ENCODE data around the gene ALDH1B1. TPM values are rescaled to one million over a fixed set of nuclear protein-coding genes. Genes with fewer than 3 reads are reported as not detected.

ALDH1B1 gene
- total RNA-seq, 5 donors from 2014 or later (not counting 1 experiment from before 2014, with no cell fraction given): 2.0 to 8.2 (median 5.2) TPM

DNA sequence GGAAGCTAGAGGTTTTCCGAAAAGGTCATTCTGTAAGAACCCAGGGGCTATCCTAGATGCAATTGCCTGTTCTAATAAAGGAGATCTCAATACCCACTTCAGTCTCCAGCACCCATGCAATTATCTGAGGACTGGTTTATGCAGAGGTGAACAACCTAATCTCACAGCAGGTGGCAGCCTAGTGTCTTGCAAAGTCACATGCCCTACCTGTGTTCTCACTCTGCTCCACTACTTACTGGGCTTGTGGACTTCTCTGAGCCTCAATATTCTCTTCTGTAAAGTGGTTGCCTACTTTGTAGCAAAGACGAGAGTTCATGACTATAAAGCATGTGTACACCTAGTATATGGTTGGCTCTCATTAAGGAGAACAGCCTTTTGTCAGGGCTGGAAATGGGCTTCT, 21.0 kb upstream of the ALDH1B1 start:
- no peak overlapping the region for H3K27ac ChIP-seq (ENCODE audit: low read length)
- no peak overlapping the region for H3K27ac Mint-ChIP-seq
- H3K36me3 ChIP-seq (ENCODE audit: control insufficient read depth in 2 of 2, extremely low read depth in 1 of 2, insufficient read depth in 1 of 2, low read length in 1 of 2): no peaks in the 10 kb centered on the region
- H3K27me3 ChIP-seq (replicated peaks in 1 of 2; ENCODE audit: control insufficient read depth in 2 of 2, extremely low read depth in 1 of 2, insufficient read depth in 2 of 2, low read length in 1 of 2): peaks cover 0 to 15% of the 10 kb centered on the region in 2 experiments
- H3K4me3 Mint-ChIP-seq: no peak overlapping the region
- H3K9me3 ChIP-seq: no peaks in the 10 kb centered on the region
- peak in 3 of 4 experiments; percentile 52 to 71 (median 57) for ATAC-seq (replicated peaks in 1 of 4)
- ChIA-PET CTCF (no interaction called here), POLR2A (no interaction called here)
- H3K27me3 Mint-ChIP-seq: peaks cover 10 to 13% of the 10 kb centered on the region in 2 donors
- H3K36me3 Mint-ChIP-seq: no peaks in the 10 kb centered on the region
- H3K4me1 ChIP-seq (ENCODE audit: control insufficient read depth in 1 of 2, extremely low read depth in 1 of 2, insufficient read depth in 2 of 2, low read length in 2 of 2): no peaks in the 10 kb centered on the region
- H3K4me3 ChIP-seq (ENCODE audit: control insufficient read depth in 1 of 2, extremely low read depth in 1 of 2, low read length in 1 of 2): no peak overlapping the region
- peak in 14 of 35 experiments; percentile 6 to 52 (median 15) for DNase-seq
- H3K4me1 Mint-ChIP-seq: no peaks in the 10 kb centered on the region
- H3K9me3 Mint-ChIP-seq: no peaks in the 10 kb centered on the region
- 33% methylated on average over 1 of the region's 2 CpGs for WGBS (ENCODE audit: insufficient coverage)

DNA sequence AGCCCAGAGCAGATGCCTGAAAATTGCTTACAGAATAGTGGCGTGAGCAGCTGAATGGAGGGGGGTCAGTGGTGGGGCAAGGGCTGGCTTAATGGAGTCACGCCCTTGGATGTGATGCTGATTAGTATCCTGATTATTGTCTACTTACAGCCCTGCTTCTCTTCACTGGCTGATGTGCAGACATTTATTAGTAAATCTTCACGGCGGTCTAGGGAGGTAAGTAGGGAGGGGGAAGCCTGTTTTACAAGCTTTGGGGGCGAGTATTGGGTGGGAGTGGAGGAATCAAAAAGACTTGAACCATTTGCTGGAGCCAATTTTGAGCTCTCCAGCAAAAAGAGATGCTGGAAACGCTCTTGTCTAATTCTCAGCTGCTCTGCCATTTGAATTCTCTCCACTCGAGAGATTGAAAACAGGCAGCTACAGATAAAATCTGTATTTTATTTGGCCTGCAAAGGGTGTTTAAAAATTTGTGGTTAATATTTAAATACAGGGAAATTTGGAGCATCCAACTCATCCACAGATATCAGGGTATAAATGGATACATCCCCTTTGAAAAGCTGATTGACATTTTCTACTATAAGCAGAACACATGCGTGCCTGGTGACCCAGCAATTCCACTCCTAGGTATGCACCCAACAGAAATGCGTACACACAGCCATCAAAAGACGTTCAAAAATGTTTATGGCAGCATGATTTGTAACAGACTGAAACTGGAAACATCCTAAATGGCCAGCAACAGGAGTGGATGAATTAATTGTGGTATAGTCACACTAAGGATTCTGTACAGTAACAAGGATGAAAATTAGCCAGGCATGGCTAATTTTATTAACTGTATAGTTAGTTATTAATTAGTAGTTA, 19.5 kb upstream of the ALDH1B1 start:
- Mint-ChIP-seq H3K4me3 (no peak overlapping the region), H3K27ac (no peak overlapping the region), H3K9me3 (no peaks in the 10 kb centered on the region), H3K4me1 (no peaks in the 10 kb centered on the region), H3K36me3 (no peaks in the 10 kb centered on the region), H3K27me3 (peaks cover 10 to 13% of the 10 kb centered on the region in 2 donors)
- CTCF ChIA-PET: no interaction called here
- H3K27me3 ChIP-seq (replicated peaks in 1 of 2; ENCODE audit: control insufficient read depth in 2 of 2, extremely low read depth in 1 of 2, insufficient read depth in 2 of 2, low read length in 1 of 2): peaks cover 0 to 11% of the 10 kb centered on the region in 2 experiments
- POLR2A ChIA-PET: interaction anchor here in 1 of 2 donors (0.5 kb wide), 1 partner anchor 1988 kb away, joined by 7 read pairs; no protein-coding TSS in a partner anchor
- no peak overlapping the region for H3K4me3 ChIP-seq (ENCODE audit: control insufficient read depth in 1 of 2, extremely low read depth in 1 of 2, low read length in 1 of 2)
- no peak for DNase-seq
- no peak overlapping the region for H3K27ac ChIP-seq (ENCODE audit: low read length)
- no peaks in the 10 kb centered on the region for H3K9me3 ChIP-seq
- no peaks in the 10 kb centered on the region for H3K36me3 ChIP-seq (ENCODE audit: control insufficient read depth in 2 of 2, extremely low read depth in 1 of 2, insufficient read depth in 1 of 2, low read length in 1 of 2)
- WGBS (ENCODE audit: insufficient coverage): 65% methylated on average over 4 of the region's 10 CpGs
- H3K4me1 ChIP-seq (ENCODE audit: control insufficient read depth in 1 of 2, extremely low read depth in 1 of 2, insufficient read depth in 2 of 2, low read length in 2 of 2): no peaks in the 10 kb centered on the region
- ATAC-seq (replicated peaks in 1 of 4): no peak

DNA sequence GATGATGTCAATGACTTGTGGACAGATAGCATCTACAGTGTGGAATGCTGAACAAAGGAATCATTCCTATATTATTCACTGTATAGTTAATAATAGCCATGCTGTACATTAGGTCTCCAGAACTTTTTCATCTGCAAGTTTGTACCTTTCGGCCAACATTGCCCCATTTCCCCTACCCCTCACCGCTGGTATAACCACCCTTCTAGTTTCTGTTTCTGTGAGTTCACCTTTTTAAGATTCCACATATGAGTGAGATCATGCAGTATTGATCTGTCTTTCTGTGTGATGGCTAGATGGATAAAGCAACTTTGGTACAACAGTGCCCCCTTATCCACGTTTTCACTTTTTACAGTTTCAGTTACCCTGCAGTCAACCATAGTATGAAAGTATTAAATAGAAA, 18.8 kb upstream of the ALDH1B1 start:
- DNase-seq (no peak), ATAC-seq (replicated peaks in 1 of 4) (no peak)
- Histone ChIP-seq H3K27me3 (replicated peaks in 1 of 2; ENCODE audit: control insufficient read depth in 2 of 2, extremely low read depth in 1 of 2, insufficient read depth in 2 of 2, low read length in 1 of 2) (peaks cover 0 to 11% of the 10 kb centered on the region in 2 experiments), H3K36me3 (ENCODE audit: control insufficient read depth in 2 of 2, extremely low read depth in 1 of 2, insufficient read depth in 1 of 2, low read length in 1 of 2) (no peaks in the 10 kb centered on the region), H3K4me1 (ENCODE audit: control insufficient read depth in 1 of 2, extremely low read depth in 1 of 2, insufficient read depth in 2 of 2, low read length in 2 of 2) (no peaks in the 10 kb centered on the region), H3K27ac (ENCODE audit: low read length) (no peak overlapping the region), H3K9me3 (no peaks in the 10 kb centered on the region), H3K4me3 (ENCODE audit: control insufficient read depth in 1 of 2, extremely low read depth in 1 of 2, low read length in 1 of 2) (no peak overlapping the region)
- H3K27ac Mint-ChIP-seq: no peak overlapping the region
- H3K36me3 Mint-ChIP-seq: no peaks in the 10 kb centered on the region
- H3K4me1 Mint-ChIP-seq: no peaks in the 10 kb centered on the region
- ChIA-PET CTCF (no interaction called here), POLR2A (no interaction called here)
- no CpG with 5 or more reads among the region's 3 CpGs for WGBS (ENCODE audit: insufficient coverage)
- H3K9me3 Mint-ChIP-seq: no peaks in the 10 kb centered on the region
- H3K27me3 Mint-ChIP-seq: peaks cover 10 to 13% of the 10 kb centered on the region in 2 donors
- no peak overlapping the region for H3K4me3 Mint-ChIP-seq

DNA sequence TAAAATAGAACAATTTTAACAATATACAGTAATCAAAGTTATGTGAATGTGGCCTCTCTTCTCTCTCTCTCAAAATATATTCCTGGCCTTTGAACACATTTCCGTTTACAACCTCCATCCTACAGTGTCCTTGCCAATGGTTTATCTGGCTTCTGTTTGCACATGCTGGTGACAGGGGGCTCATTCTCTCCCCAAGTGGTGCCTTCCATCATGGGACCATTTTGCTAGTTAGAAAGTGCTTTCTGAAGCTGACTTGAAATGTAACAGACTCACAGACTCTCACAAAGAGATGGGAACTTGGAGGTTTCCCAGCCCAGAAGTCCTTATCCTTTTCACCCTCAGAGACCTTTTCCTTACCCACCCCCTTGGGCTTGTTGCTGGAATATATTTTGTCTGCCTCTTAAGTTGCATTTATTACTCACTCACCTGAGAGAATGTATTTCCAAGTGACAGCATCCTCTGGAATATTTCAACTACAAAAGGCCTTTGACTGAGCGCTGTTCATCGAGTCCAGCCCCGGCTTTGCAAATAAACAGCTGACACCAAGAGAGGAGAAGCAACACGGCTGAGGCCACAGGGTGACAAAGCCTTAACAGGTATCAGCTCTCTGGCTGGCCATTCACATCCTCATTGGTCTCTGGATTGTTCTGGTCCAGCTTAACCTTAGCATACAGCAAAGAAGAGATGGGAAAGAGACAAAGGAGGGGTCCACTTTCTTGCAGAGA, 17.5 kb upstream of the ALDH1B1 start:
- Mint-ChIP-seq H3K9me3 (no peaks in the 10 kb centered on the region), H3K4me3 (no peak overlapping the region), H3K27me3 (peaks cover 7 to 10% of the 10 kb centered on the region in 2 donors), H3K4me1 (no peaks in the 10 kb centered on the region), H3K36me3 (no peaks in the 10 kb centered on the region), H3K27ac (no peak overlapping the region)
- ChIA-PET POLR2A (interaction anchor here in 1 of 2 donors (0.7 kb wide), 1 partner anchor 549 kb away, joined by 18 read pairs; no protein-coding TSS in a partner anchor), CTCF (no interaction called here)
- no peaks in the 10 kb centered on the region for H3K9me3 ChIP-seq
- no peak for DNase-seq
- no peaks in the 10 kb centered on the region for H3K36me3 ChIP-seq (ENCODE audit: control insufficient read depth in 2 of 2, extremely low read depth in 1 of 2, insufficient read depth in 1 of 2, low read length in 1 of 2)
- 88% methylated on average over 4 of the region's 5 CpGs for WGBS (ENCODE audit: insufficient coverage)
- H3K4me3 ChIP-seq (ENCODE audit: control insufficient read depth in 1 of 2, extremely low read depth in 1 of 2, low read length in 1 of 2): no peak overlapping the region
- H3K27ac ChIP-seq (ENCODE audit: low read length): no peak overlapping the region
- H3K4me1 ChIP-seq (ENCODE audit: control insufficient read depth in 1 of 2, extremely low read depth in 1 of 2, insufficient read depth in 2 of 2, low read length in 2 of 2): no peaks in the 10 kb centered on the region
- peaks cover 0 to 11% of the 10 kb centered on the region in 2 experiments for H3K27me3 ChIP-seq (replicated peaks in 1 of 2; ENCODE audit: control insufficient read depth in 2 of 2, extremely low read depth in 1 of 2, insufficient read depth in 2 of 2, low read length in 1 of 2)
- ATAC-seq (replicated peaks in 1 of 4): no peak

DNA sequence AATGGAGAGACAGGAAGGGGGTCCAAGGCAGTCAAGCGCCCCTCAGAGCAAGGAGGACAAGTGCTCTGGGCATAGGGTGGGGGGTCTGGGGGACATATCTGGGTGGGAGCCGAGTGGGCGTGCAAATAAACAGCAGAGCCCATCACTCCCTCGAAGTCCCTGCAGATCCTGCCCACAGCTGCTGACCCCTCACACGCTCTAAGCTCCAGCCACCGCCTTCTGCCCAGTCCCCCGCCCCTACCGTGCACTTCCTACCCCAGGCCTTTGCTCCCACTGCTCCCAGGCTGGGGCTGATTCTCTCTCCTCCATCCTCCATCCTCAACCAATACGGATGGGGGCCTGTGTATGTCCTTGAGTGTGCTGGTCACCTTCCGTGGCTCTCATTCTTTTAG, 16.9 kb upstream of the ALDH1B1 start:
- H3K9me3 Mint-ChIP-seq: no peaks in the 10 kb centered on the region
- ChIA-PET CTCF (no interaction called here), POLR2A (interaction anchor here in 1 of 2 donors (0.7 kb wide), 1 partner anchor 549 kb away, joined by 18 read pairs; no protein-coding TSS in a partner anchor)
- DNase-seq (no peak), ATAC-seq (replicated peaks in 1 of 4) (no peak)
- no peaks in the 10 kb centered on the region for H3K36me3 Mint-ChIP-seq
- Histone ChIP-seq H3K9me3 (no peaks in the 10 kb centered on the region), H3K36me3 (ENCODE audit: control insufficient read depth in 2 of 2, extremely low read depth in 1 of 2, insufficient read depth in 1 of 2, low read length in 1 of 2) (no peaks in the 10 kb centered on the region), H3K4me3 (ENCODE audit: control insufficient read depth in 1 of 2, extremely low read depth in 1 of 2, low read length in 1 of 2) (no peak overlapping the region), H3K27ac (ENCODE audit: low read length) (no peak overlapping the region), H3K27me3 (replicated peaks in 1 of 2; ENCODE audit: control insufficient read depth in 2 of 2, extremely low read depth in 1 of 2, insufficient read depth in 2 of 2, low read length in 1 of 2) (peaks cover 0 to 11% of the 10 kb centered on the region in 2 experiments), H3K4me1 (ENCODE audit: control insufficient read depth in 1 of 2, extremely low read depth in 1 of 2, insufficient read depth in 2 of 2, low read length in 2 of 2) (no peaks in the 10 kb centered on the region)
- H3K4me1 Mint-ChIP-seq: no peaks in the 10 kb centered on the region
- 90% methylated on average over 5 of the region's 10 CpGs for whole genome bisulfite sequencing (ENCODE audit: insufficient coverage)
- no peak overlapping the region for H3K4me3 Mint-ChIP-seq
- H3K27me3 Mint-ChIP-seq: peaks cover 7 to 8% of the 10 kb centered on the region in 2 donors
- no peak overlapping the region for H3K27ac Mint-ChIP-seq

DNA sequence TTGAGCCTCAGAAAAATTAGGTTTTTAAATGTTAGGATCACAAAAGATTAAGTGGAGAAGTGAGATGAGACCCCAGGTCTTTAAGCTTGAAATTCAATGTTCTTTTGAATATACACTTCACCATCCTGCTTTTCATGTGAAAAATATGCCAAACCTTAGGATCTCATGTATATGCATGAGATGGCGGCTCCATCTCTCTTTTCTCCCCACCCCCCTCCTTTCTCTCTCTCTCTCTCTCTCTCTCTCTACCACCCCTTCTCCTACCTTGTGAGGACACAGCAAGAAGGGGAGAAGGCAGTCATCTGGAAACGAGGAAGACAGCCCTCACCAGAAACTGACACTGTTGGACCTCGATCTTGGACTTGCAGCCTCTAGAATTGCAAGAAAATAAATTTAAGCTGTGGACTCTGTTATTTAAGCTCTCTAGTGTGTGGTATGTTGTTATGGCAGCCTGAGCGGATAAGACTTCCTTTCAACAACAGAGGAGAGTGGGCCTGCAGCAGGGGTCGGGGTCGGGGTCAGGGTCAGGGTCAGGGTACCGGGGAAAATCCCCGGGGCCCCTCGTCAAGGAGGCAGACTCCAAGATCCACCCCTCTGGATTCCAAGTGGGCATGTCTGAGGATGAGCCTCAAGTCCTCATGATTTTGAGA, 16.4 kb upstream of the ALDH1B1 start:
- Histone ChIP-seq H3K4me3 (ENCODE audit: control insufficient read depth in 1 of 2, extremely low read depth in 1 of 2, low read length in 1 of 2) (no peak overlapping the region), H3K9me3 (no peaks in the 10 kb centered on the region), H3K27me3 (replicated peaks in 1 of 2; ENCODE audit: control insufficient read depth in 2 of 2, extremely low read depth in 1 of 2, insufficient read depth in 2 of 2, low read length in 1 of 2) (peaks cover 0 to 11% of the 10 kb centered on the region in 2 experiments), H3K4me1 (ENCODE audit: control insufficient read depth in 1 of 2, extremely low read depth in 1 of 2, insufficient read depth in 2 of 2, low read length in 2 of 2) (no peaks in the 10 kb centered on the region), H3K36me3 (ENCODE audit: control insufficient read depth in 2 of 2, extremely low read depth in 1 of 2, insufficient read depth in 1 of 2, low read length in 1 of 2) (no peaks in the 10 kb centered on the region), H3K27ac (ENCODE audit: low read length) (no peak overlapping the region)
- H3K27ac Mint-ChIP-seq: no peak overlapping the region
- no peaks in the 10 kb centered on the region for H3K9me3 Mint-ChIP-seq
- WGBS (ENCODE audit: insufficient coverage): 67% methylated on average over 6 of the region's 9 CpGs
- peaks cover 7 to 8% of the 10 kb centered on the region in 2 donors for H3K27me3 Mint-ChIP-seq
- H3K4me1 Mint-ChIP-seq: no peaks in the 10 kb centered on the region
- ATAC-seq (replicated peaks in 1 of 4) (no peak), DNase-seq (no peak)
- CTCF ChIA-PET: interaction anchor here (0.7 kb wide), 2 partner anchors 28 to 246 kb away, joined by 3 to 6 read pairs; no protein-coding TSS in a partner anchor
- no peak overlapping the region for H3K4me3 Mint-ChIP-seq
- H3K36me3 Mint-ChIP-seq: no peaks in the 10 kb centered on the region
- POLR2A ChIA-PET: no interaction called here
